Esophagus muscularis mucosa (tissue), 4 donors: ENCODE results near the gene MSH4. TPM values are rescaled to one million over a fixed set of nuclear protein-coding genes. Genes with fewer than 3 reads are reported as not detected.

Experiments
- DNase-seq: peaks from one replicate; pipeline ENCODE4 v3.0.0-alpha.2; 2017; ENCODE audit errors: extremely low spot score
- H3K27ac ChIP-seq, 4 donors: fragments of 200-600 bp; sonication (generic); replicated peaks in 1 of 4; 1 replicate in 3 of 4; 2 replicates in 1 of 4; pipeline ENCODE4 v1.5.1; 2016 to 2019; ENCODE audit warnings: mild to moderate bottlenecking in 1 of 4
- H3K27me3 ChIP-seq, 4 donors: fragments of 200-600 bp; sonication (generic); one replicate each; pipeline versions ENCODE4 v1.5.1 to v1.6.0; 2016 to 2019
- H3K36me3 ChIP-seq, 4 donors: fragments of 200-600 bp; sonication (generic); one replicate each; pipeline ENCODE4 v1.5.1; 2016 to 2019
- H3K4me1 ChIP-seq, 4 donors: fragments of 200-600 bp; sonication (generic); one replicate each; pipeline ENCODE4 v1.5.1; 2016 to 2019
- H3K4me3 ChIP-seq, 4 donors: fragments of 200-600 bp; sonication (generic); 1 replicate in 2 of 4; 2 replicates in 2 of 4; pipeline ENCODE4 v1.5.1; 2016 to 2019; ENCODE audit warnings: mild to moderate bottlenecking in 4 of 4, moderate library complexity in 1 of 4
- H3K9me3 ChIP-seq, 4 donors: fragments of 200-600 bp; sonication (generic); 1 replicate in 3 of 4; 2 replicates in 1 of 4; pipeline ENCODE4 v1.5.1; 2016 to 2019
- EP300 ChIP-seq: sonication (generic); formaldehyde crosslinking; IDR thresholded peaks from one replicate; pipeline ENCODE4 v1.6.1; 2017; ENCODE audit warnings: antibody characterized with exemption
- POLR2A ChIP-seq: fragments of 450-650 bp; IDR thresholded peaks from one replicate; pipeline ENCODE4 v1.6.1; 2017; ENCODE audit warnings: antibody characterized with exemption, moderate library complexity, mild to moderate bottlenecking, low read depth
- POLR2AphosphoS5 ChIP-seq, 2 donors: sonication (generic); formaldehyde crosslinking; IDR thresholded peaks; one replicate each; pipeline ENCODE4 v1.6.1; 2017; ENCODE audit warnings: antibody characterized with exemption in 2 of 2
- WGBS: methylation state at CpG from one replicate; pipeline ENCODE4 v1.1.5; 2018; 5-methylcytosine and 5-hydroxymethylcytosine counted together
- intact Hi-C: fragments of 100-400 bp; cut with DNase I; formaldehyde crosslinking; loops from one replicate; pipeline ENCODE4 v1.15.1; 2023
- total RNA-seq, 4 donors: library from RNA; depleted of rRNA; stranded (reverse); fragments of >200 nt; gene quantifications; one replicate each; pipeline versions ENCODE4 v1.1.0 to v1.2.1, GENCODE V29; 2016
- TF ChIP-seq, protein P1 (sequence below), 3 experiments: fragments of 200-600 bp in 2 of 3; fragments of 450-650 bp in 1 of 3; sonication (generic) in 2 of 3; IDR thresholded peaks; one replicate each; pipeline ENCODE4 v1.5.1; 2017 to 2019; ENCODE audit warnings: antibody characterized with exemption in 3 of 3, mild to moderate bottlenecking in 2 of 3, moderate library complexity in 1 of 3

The MSH4 gene
- total RNA-seq, 4 donors from 2014 or later, result 0.13 to 0.83 (median 0.28) TPM

DNA sequence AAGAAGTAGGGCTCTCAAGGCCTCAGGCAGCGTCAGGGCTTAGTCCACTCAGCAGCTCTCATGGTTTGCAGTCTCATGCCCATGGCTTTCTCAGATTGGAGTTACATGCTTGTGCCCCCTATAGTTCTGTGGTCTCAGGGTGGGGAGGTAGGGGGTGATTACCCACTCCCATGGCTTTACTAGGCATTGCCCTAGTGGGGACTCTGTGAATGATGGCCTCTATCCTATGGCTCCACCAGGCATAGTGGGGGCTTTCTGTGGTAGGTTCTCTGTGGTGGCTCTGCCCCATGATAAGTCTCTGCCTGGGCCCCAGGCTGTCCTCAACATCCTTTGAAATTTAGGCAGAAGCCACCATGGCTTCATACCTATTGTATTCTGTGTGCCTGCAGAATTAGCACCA is 48.9 kb downstream of the MSH4 start:
- Histone ChIP-seq H3K4me1 (no peaks in the 10 kb centered on the region), H3K36me3 (no peaks in the 10 kb centered on the region), H3K27ac (no peak overlapping the region), H3K4me3 (no peak overlapping the region), H3K9me3 (no peaks in the 10 kb centered on the region), H3K27me3 (no peaks in the 10 kb centered on the region)
- intact Hi-C loops, result no loop called here
- TF ChIP-seq POLR2A (no peak), POLR2AphosphoS5 (IDR thresholded peaks at IDR 0.05) (no peak), EP300 (no peak)
- TF ChIP-seq, protein P1, sequence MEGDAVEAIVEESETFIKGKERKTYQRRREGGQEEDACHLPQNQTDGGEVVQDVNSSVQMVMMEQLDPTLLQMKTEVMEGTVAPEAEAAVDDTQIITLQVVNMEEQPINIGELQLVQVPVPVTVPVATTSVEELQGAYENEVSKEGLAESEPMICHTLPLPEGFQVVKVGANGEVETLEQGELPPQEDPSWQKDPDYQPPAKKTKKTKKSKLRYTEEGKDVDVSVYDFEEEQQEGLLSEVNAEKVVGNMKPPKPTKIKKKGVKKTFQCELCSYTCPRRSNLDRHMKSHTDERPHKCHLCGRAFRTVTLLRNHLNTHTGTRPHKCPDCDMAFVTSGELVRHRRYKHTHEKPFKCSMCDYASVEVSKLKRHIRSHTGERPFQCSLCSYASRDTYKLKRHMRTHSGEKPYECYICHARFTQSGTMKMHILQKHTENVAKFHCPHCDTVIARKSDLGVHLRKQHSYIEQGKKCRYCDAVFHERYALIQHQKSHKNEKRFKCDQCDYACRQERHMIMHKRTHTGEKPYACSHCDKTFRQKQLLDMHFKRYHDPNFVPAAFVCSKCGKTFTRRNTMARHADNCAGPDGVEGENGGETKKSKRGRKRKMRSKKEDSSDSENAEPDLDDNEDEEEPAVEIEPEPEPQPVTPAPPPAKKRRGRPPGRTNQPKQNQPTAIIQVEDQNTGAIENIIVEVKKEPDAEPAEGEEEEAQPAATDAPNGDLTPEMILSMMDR (IDR thresholded peaks at IDR 0.05), result no peak
- WGBS, result 0% methylated on average over 1 of the region's 1 CpG
- DNase-seq, result no peak

DNA sequence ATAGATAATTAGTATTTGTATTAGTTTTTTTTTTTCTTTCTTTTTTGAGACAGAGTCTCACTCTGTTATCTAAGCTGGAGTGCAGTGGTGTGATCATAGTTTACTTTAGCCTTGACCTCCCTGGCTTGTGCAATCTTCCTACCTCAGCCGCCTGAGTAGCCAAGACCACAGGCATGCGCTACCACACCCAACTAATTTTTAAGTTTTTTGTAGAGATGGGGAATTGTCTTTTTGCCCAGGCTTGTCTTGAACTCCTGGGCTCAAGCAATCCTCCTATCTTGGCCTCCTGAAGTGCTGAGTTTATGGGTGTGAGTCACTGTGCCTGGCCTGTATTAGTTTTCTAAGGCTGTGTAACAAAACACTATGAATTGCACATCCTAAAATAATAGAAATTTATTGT is 58.3 kb downstream of the MSH4 start:
- no peak overlapping the region for H3K27ac ChIP-seq
- 71% methylated on average over 2 of the region's 2 CpGs for WGBS
- no peak for DNase-seq
- no peaks in the 10 kb centered on the region for H3K36me3 ChIP-seq
- H3K27me3 ChIP-seq, result no peaks in the 10 kb centered on the region
- no peaks in the 10 kb centered on the region for H3K4me1 ChIP-seq
- intact Hi-C loops, result no loop called here
- no peaks in the 10 kb centered on the region for H3K9me3 ChIP-seq
- no peak overlapping the region for H3K4me3 ChIP-seq
- TF ChIP-seq EP300, result no peak
- no peak for TF ChIP-seq POLR2AphosphoS5 (IDR thresholded peaks at IDR 0.05)
- TF ChIP-seq, protein P1 (IDR thresholded peaks at IDR 0.05), result no peak

DNA sequence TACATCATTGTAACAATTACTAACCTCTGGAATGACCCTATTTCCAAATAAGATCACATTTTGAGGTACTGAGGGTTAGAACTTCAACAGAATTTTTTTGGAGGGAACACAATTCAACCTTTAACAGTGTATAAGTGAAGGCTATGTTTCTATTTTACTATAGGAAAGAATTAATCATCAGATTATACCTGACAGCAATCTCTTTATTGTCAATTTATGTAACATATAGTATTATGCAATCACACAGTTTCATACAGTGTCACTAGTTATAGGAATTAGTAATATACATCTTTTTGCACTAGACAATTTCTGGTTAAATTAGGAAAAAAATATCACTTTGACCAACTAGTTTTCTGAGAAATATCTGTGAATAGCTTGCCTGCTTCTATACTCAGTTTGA is 59.1 kb downstream of the MSH4 start:
- intact Hi-C loops, result no loop called here
- Histone ChIP-seq H3K27me3 (no peaks in the 10 kb centered on the region), H3K4me1 (no peaks in the 10 kb centered on the region), H3K27ac (no peak overlapping the region), H3K4me3 (no peak overlapping the region), H3K36me3 (no peaks in the 10 kb centered on the region), H3K9me3 (no peaks in the 10 kb centered on the region)
- TF ChIP-seq POLR2A, result no peak
- TF ChIP-seq, protein P1 (IDR thresholded peaks at IDR 0.05), result no peak
- no peak for TF ChIP-seq POLR2AphosphoS5 (IDR thresholded peaks at IDR 0.05)
- no peak for TF ChIP-seq EP300
- DNase-seq, result no peak

DNA sequence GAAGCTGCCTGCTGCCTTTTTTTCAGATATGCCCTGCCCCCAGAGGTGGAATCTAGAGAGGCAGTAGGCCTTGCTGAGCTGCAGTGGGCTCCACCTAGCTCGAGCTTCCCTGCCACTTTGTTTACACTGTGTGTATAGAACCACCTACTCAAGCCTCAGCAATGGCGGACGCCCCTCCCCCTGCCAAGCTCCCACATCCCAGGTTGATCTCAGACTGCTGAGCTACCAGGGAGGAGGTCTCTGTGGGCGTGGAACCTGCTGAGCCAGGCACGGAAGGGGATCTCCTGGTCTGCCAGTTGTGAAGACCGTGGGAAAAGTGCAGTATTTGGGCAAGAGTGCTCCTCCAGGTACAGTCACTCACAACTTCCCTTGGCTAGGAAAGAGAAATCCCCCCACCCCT is 65.1 kb downstream of the MSH4 start:
- no peak for DNase-seq
- Histone ChIP-seq H3K9me3 (no peaks in the 10 kb centered on the region), H3K36me3 (no peaks in the 10 kb centered on the region), H3K4me3 (no peak overlapping the region), H3K4me1 (no peaks in the 10 kb centered on the region), H3K27ac (no peak overlapping the region), H3K27me3 (no peaks in the 10 kb centered on the region)
- TF ChIP-seq EP300, result no peak
- no peak for TF ChIP-seq POLR2AphosphoS5 (IDR thresholded peaks at IDR 0.05)
- TF ChIP-seq POLR2A, result no peak
- TF ChIP-seq, protein P1 (IDR thresholded peaks at IDR 0.05), result no peak
- intact Hi-C loops, result no loop called here
- WGBS, result 85% methylated on average over 6 of the region's 6 CpGs

DNA sequence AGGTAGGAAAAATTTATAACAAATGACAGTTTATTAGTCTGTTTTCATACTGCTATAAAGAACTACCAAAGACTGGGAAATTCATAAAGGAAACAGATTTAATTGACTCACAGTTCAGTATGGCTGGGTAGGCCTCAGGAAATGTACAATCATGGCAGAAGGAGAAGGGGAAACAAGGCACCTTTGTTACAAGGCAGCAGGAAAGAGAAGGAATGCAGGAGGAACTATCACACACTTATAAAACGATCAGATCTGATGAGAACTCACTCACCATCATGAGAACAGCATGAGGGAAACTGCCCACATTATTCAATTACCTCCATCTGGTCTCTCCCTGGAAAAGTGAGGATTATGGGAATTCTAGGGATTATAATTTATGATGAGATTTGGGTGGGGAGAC is 74.3 kb downstream of the MSH4 start:
- H3K9me3 ChIP-seq, result no peaks in the 10 kb centered on the region
- intact Hi-C loops, result no loop called here
- no peaks in the 10 kb centered on the region for H3K27me3 ChIP-seq
- no peak overlapping the region for H3K27ac ChIP-seq
- TF ChIP-seq POLR2A (no peak), POLR2AphosphoS5 (IDR thresholded peaks at IDR 0.05) (no peak), EP300 (no peak)
- TF ChIP-seq, protein P1 (IDR thresholded peaks at IDR 0.05), result no peak
- H3K4me3 ChIP-seq, result no peak overlapping the region
- no peaks in the 10 kb centered on the region for H3K36me3 ChIP-seq
- no peaks in the 10 kb centered on the region for H3K4me1 ChIP-seq
- 50% methylated on average over 1 of the region's 1 CpG for WGBS
- no peak for DNase-seq
